Measurements from ENCODE around the gene ZNF783.
"Not testable (repeated sequence)": the region's sequence is repeated elsewhere in the genome, so short reads cannot be mapped to it uniquely, and the experiment has no call there.

The ZNF783 gene

DNA sequence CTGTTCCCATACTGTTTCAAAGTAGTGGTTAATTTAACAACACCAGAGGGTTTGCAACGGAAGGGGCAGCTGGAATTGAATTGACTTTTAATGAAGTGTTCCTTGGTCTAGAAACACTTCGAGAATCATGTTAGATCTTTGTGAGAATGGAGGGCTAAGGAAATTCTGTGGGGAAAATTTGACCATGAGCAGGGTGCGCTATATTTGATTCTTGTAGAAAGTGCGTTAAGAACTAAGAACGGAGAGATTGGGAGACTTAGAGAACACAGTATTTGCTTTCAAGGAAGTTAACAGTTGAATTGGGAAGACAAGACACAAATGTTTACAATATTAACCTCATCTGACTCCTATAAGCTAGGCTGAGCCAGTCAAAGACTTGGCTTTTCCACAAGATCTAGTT is 21.4 kb upstream of the ZNF783 start:
- DNase-seq (ENCODE audit: low read depth), result no peak

DNA sequence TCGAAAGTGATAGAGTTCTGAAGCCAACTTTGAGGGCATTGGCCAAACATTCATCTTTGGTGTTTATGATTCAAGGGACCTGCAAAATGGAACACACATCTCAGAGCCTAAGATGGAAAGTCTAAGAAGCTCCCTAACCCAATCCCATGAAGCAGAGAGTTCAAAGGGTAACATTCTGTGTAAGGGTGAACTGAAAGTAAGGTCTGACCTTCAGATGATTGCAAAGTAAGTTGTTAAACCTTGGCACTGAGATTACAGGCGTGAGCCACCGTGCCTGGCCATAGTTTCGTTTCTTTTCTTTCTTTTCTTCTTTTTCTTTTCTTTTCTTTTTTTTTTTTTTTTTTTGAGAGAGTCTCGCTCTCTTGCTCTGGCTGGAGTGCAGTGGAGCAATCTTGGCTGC is 20.3 kb upstream of the ZNF783 start:
- DNase-seq (ENCODE audit: low read depth), result no peak

DNA sequence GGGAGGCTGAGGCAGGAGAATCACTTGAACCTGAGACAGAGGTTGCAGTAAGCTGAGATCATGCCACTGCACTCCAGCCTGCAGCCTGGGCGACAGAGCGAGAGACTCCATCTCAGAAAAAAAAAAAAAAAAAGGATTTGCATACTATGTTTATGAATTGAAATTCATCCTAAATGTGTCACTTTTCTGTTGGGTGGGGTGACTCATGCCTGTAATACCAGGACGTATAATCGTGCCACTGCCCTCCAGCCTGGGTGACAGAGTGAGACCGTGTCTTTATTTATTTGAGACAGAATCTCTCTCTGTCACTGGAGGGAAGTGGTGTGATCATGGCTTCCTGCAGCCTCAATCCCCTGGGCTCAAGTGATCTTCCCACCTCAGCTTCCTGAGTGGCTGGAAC is 16.8 kb upstream of the ZNF783 start:
- DNase-seq (ENCODE audit: low read depth), result no peak

DNA sequence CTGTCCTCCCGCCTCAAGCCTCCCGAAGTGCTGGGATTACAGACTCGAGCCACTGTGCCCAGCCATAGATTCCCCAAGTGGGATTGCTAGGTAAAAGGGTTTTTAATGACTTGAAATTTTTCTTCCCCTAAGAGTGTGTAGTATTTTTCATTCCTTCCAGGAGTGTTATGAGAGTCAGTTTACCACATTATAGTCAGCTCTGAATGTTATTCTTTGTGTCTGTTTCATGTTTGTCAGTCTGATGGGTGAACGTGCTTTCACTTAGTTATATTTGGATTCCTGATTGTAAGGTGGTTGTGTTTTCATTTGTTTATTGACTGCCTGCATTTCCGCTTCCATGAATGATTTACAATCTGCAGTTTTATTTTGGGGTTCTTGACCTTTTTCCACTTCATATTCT is 16.3 kb upstream of the ZNF783 start:
- DNase-seq (ENCODE audit: low read depth), result no peak

DNA sequence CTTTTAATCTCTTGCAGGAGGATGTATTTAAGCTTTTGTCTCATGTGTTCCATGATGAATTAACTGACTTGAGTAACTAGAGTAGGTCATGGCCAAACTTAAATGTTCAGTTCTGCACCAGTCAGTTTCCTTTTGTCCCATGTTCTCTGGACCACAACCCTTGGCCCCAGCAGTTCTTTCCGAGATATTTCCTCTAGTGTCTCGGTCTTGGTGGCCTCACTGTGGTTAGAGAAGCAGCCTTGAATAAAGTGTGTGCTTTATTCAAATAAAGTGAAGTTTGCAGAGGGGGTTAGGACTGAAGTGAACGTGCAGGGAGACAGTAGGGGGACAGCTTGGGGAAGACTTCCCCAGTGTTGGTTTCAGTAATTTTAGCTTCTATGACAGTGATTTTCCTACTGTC is 13.2 kb upstream of the ZNF783 start:
- DNase-seq (ENCODE audit: low read depth), result no peak

DNA sequence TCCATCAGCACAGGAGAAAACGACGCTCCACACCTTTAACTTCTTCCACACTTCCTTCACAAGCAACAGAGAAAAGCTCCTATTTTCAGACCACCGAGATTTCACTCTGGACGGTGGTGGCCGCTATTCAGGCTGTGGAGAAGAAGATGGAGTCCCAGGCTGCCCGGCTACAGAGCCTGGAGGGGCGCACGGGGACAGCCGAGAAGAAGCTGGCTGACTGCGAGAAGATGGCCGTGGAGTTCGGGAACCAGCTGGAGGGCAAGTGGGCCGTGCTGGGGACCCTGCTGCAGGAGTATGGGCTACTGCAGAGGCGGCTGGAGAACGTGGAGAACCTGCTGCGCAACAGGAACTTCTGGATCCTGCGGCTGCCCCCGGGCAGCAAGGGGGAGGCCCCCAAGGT is 11.8 kb upstream of the ZNF783 start:
- DNase-seq (ENCODE audit: low read depth), result not testable (repeated sequence)

DNA sequence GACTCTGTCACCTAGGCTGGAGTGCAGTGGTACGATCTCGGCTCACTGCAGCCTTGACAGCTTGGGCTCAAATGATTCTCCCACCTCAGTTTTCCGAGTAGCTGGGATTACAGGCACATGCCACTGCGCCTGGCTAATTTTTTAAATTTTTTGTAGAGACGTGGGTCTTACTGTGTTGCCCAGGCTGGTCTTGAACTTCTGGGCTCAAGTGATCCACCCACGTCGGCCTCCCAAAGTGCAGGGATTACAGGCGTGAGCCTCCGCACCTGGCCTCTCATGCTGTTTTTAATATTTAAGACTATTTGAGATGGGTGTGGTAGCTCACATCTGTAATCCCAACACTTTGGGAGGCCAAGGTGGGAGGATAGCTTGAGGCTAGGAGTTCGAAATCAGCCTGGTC is 10.5 kb upstream of the ZNF783 start:
- DNase-seq (ENCODE audit: low read depth), result not testable (repeated sequence)

DNA sequence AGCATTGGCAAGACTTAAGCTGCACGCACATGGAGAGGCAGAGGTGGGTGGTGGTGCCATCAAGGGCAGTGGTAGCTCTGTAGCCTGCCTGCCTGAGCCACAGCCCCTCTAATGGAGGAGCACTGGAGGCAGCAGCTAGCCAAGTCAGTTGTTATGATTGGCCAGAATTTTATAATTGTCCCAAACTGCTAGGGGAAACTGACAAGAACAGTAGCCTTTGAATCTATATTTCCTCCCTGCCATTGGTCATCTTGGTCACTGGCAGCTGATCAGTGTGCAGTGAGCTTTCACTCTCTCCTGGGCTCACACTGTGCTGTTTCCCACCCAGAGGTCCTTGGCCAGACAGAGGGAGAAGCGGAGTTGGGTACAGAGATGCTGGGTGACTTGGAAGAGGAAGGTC is 9.6 kb upstream of the ZNF783 start:
- no peak for DNase-seq (ENCODE audit: low read depth)

DNA sequence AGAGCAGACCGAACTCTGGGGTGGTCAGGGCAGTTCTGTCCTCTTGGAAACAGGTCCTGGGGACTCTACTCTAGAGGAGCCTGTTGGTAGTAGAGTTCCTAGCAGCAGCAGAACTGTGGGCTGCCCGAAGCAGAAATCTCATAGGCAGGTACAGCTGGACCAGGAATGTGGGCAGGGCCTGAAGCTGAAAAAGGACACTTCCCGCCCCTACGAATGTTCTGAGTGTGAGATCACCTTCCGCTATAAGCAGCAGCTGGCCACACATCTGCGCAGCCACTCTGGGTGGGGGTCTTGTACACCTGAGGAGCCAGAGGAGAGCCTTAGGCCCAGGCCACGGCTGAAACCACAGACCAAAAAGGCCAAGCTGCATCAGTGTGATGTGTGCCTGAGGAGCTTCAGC is 8.3 kb upstream of the ZNF783 start:
- DNase-seq (ENCODE audit: low read depth), result no peak

DNA sequence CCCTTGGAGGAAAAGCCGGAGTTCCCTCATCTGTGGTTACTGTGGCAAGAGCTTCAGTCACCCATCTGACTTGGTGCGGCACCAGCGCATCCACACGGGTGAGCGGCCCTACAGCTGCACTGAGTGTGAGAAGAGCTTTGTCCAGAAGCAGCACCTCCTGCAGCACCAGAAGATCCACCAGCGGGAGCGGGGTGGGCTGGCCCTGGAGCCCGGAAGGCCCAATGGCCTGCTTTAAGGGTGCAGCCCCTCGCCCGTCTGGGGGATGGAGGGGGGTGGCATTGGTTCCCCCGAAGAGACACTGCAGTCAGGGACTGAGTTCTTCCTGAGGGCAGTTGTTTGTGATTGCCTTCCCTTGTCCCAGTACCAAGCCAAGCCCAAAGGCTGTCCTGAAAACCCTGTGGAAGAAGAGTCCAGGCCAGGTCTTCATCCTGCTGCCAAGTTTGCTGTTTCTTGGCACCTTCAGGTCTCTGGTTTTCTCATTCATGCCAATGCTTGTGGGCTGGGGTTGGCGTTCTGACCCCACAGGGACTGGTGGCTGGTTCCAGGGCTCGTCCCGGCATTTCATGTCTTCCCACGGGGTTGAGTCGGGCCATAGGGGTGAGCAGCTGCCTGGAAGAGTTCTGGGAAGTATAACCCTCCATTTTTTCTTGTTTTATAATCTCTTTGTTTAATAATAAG is 7.7 kb upstream of the ZNF783 start:
- no peak for DNase-seq (ENCODE audit: low read depth)

DNA sequence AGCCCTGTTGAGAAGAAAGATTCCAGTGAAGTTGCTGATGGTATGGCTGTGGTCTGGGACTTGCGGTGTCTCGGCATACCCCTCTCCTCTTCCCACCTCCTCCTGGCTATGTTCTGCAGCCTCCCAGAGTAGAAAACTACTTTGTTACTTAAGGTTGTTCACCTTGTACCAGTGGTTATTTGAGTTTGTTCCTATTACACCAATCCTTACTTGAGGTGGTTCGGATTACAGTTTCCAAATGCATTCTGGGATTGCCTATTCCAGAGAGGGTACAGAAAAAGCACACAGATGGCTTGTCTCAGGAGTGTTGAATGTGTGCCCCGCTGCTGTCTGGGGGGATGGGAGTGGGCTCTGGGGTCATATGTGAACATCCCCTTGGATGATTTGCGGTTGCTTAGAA is 6.8 kb upstream of the ZNF783 start:
- no peak for DNase-seq (ENCODE audit: low read depth)

DNA sequence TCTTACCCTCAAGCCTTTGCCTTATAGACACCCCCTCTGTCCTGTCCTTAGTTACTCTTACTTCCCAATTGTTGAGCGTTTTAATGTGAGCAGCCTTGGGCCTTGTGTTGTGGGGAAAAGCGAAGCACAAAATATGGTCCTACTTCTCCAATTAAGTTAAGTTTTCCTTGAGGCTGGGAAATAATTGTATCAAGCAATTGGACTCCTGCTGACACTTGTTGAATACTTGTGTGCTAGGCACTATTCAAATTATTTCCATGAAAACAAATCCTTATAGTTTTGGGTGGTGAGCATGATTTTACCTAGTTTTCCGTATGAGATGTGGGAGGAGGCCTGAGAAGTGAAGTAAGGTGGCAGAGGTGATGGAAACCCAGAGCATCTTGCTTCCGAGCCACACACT is 5.4 kb upstream of the ZNF783 start:
- DNase-seq (ENCODE audit: low read depth), result no peak

DNA sequence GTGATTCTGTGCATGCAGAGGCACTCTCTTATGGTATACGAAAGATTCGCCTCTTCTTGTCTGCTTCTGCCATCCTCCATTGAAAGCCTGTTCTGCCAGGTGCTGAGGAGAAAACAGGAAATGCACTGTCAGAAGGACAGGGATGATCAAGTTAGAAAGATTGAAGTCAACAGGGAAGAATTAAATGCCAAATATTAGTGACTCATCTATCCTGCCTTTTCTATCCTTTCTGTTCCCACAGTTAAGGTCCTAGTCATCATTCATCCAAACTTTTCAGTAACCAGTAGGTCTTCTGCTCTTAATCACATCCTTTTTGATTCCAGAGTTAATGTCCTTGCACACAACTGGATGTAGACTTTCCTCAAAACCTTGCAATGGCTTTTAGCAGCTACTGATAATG is 4.8 kb upstream of the ZNF783 start:
- DNase-seq (ENCODE audit: low read depth), result no peak

DNA sequence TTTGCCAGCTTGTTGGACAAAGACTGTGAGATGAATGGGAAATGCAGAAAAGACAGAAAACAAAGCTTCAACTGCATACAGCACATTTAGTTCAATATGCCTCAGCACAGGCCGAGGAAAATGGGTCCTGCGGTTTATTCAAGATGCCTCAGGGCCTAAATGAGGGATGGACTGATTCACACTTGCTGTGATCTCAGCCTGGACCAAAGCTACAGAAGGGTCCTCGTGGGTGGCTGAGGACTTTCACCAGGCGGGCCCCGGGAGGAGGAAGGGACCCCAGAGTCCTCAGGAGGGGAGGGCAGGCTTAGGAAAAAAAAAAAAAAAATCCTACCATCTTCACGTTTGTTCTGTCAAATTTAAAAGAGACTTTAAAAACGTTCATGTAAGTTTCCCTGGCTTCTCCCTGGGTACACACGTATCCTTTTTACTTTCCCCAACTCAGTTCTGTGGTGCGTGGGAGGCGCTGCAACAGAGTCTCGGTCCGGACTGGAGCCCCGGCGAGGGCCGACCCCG is 624 bp upstream of the ZNF783 start:
- peak; percentile 21 for DNase-seq (ENCODE audit: low read depth)

DNA sequence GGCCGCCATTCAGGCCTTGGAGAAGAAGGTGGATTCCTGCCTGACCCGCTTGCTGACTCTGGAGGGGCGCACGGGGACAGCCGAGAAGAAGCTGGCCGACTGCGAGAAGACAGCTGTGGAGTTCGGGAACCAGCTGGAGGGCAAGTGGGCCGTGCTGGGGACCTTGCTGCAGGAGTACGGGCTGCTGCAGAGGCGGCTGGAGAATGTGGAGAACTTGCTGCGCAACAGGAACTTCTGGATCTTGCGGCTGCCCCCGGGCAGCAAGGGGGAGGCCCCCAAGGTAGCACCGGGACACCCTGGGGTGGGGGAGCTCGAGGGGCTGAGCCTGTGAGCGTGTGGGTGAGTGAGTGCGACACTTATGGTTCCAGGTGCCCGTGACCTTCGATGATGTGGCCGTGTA is 4.5 kb downstream of the ZNF783 start:
- no peak for DNase-seq (ENCODE audit: low read depth)

DNA sequence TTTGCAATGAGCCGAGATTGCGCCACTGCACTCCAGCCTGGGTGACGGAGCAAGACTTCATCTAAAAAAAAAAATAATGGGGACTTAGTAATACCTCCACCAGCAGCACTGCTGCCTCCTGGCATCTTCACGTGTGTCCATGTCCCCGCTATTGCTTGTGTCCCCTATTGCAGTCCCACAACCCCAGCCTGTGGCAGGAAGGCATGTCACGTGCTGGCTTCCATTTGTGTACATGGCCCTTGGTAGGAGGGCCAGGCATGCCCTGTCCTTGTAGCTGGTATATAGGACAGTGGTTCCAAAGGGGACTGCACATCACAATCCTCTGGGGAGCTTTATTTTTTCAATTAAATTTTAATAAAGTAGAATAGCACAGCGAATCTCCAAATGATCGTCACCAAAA is 5.7 kb downstream of the ZNF783 start:
- no peak for DNase-seq (ENCODE audit: low read depth)

DNA sequence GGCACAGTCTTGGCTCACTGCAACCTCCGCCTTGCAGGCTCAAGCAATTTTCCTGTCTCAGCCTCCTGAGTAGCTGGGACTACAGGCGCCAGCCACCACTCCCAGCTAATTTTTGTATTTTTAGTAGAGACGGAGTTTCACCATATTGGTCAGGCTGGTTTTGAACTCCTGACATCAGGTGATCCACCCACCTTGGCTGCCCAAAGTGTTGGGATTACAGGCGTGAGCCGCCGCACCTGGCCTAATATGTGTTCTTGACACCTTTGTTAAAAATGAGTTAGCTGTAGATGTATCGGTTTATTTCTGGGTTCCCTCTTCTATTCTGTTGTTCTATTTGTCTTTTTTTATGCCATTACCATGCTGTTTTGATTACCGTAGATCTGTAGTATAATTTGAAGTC is 12.4 kb downstream of the ZNF783 start:
- not testable (repeated sequence) for DNase-seq (ENCODE audit: low read depth)

DNA sequence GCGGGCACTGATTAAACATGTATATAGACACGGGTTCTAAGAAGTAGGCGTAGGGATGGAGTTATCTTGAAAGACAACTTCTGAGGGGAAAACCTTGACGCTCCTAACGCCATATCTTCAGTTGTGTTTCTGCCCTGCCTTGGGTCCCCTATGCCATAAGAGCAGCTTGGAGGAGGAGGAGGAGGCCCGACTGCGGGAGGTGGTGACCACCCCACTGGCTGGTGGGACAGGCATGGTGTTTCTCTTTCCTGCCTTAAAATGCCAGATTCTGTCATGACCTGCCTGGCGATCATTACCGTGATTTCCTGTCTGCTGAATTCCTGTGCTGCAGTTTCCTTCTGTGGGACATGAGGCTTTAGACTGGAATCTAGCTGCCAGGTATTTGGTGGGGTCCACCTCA is 15.9 kb downstream of the ZNF783 start:
- DNase-seq (ENCODE audit: low read depth), result no peak

DNA sequence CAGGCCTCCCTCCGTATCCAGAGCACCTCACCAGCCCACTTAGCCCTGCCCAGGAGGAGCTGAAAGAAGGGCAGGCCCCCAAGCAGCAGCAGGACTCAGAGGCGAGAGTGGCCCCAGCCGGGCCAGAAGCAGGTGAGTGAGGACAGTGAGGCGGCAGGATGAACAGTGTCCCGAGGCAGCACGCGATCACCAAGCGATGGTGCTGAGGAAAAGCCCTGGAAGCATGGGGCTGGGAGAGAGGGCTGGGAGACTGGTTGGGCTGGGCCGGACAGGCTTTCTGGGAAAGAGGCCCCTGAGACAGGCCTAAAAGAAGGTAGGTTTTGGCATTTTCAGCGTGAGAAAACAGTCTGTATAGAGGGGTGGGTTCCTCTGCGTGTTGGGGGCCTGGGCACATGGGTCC is 16.4 kb downstream of the ZNF783 start:
- DNase-seq (ENCODE audit: low read depth), result no peak

DNA sequence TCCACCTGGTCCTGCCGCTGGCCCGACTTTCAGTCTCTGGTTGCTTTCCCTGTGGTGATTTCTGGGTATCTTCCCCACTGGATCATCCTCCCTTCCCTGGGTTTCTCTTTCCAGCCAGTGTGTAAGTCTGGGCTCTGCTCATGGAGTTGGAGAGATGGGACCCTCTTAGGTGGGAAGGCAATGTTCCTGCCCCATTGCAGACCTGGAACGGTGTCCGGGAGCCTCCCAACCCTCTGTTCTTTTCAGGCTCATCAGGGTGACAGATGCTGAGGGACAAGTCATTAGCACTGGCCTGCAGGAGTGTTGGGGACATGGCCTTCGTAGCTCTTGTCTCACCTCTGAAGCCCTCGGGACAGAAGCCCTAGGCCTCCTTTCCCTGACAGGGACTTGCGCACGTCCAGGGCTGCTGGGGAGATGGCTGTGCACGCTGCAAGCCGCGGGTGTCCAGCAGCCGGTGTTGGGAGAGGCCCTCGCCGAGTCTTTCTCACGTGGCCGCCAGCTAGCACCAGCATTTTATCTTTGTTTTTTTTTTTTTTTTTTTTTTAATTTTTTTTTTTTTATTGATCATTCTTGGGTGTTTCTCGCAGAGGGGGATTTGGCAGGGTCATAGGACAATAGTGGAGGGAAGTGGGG is 17.2 kb downstream of the ZNF783 start:
- DNase-seq (ENCODE audit: low read depth), result no peak

DNA sequence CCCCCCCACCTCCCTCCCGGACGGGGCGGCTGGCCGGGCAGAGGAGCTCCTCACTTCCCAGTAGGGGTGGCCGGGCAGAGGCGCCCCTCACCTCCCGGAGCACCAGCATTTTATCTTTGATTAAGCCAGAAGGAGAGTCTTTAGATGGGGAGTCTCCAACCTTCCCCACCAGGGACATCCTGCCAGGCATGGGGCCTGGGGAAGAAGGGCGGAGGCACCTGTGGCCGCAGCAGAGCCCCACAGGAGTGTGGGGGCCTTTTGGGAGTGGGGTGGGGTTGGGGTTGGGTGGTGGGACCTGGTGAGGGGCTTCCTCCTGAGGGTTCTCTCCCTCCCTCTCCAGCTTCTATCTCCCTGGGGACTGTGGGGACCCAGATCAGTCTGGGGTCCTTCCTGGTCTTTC is 18.2 kb downstream of the ZNF783 start:
- DNase-seq (ENCODE audit: low read depth), result no peak

DNA sequence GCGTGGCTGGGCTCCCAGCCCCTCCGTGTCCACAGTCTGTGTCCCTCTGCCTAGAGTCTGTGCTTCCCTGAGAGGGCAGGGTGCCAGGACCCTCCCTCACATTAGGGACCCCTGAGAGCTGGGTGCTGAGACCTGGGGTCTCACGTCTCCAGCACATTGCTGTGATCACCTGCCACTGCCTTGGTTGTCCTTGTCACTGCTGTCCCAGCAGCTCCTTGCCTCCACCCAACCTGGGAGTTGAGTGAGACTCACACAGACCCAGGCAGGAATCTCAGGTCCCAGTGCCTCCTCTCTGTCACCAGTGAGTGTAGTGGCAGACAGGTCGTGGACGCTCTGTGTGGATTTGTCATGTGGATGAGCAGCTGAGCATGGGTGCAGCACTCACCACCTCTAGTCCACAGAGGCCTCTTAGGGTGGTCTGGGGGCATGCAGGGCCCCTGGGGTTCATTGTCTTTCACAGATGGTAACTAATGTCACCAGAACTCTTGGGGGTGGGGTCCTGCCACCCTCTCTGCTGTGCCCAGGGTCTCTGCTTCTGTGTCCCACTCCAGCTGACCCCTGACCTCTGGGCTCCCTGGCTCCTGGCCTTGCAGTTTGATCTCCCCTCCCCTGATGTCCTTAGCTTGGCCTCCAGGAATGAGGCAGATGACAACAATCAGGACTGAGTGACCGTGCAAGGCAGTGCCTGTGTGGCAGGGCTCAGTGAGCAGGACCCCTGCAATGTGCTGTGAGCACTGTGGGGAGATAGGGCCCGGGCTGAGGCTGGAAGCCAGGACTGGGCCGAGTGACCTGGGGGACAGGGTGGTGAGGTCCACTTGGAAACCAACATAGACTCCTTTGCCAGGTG is 18.9 kb downstream of the ZNF783 start:
- no peak for DNase-seq (ENCODE audit: low read depth)
